ELR (cell line): Measurements from ENCODE around the gene MTA3.
A peak's percentile ranks its signal among the peaks of the same experiment; 100 is the strongest.

ENCODE experiments used
- DNase-seq: peaks from one replicate; pipeline ENCODE4 v3.0.0-alpha.2; 2015; ENCODE audit warnings: low read depth

The MTA3 gene

GRCh38 chr2:42733852-42734251, 165.4 kb downstream of the MTA3 start:
- no peak for DNase-seq

GRCh38 chr2:42736598-42737322, 168.3 kb downstream of the MTA3 start:
- no peak for DNase-seq

- no peak for DNase-seq
Observed at GRCh38 chr2:42741140-42741539, 172.7 kb downstream of the MTA3 start.

GRCh38 chr2:42742740-42743658, 174.6 kb downstream of the MTA3 start:
- DNase-seq: peak; percentile 45

GRCh38 chr2:42743659-42743990, 175.2 kb downstream of the MTA3 start:
- DNase-seq: no peak

GRCh38 chr2:42744545-42745082, 176.2 kb downstream of the MTA3 start:
- no peak for DNase-seq

GRCh38 chr2:42747422-42747821, 179.0 kb downstream of the MTA3 start:
- no peak for DNase-seq

- no peak for DNase-seq
Observed at GRCh38 chr2:42748840-42749239, 180.4 kb downstream of the MTA3 start.

GRCh38 chr2:42752314-42752713, 183.9 kb downstream of the MTA3 start:
- no peak for DNase-seq

- no peak for DNase-seq
Observed at GRCh38 chr2:42752816-42753813, 184.7 kb downstream of the MTA3 start.

- DNase-seq: no peak
Observed at GRCh38 chr2:42754021-42754775, 185.8 kb downstream of the MTA3 start.

GRCh38 chr2:42754776-42755140, 186.3 kb downstream of the MTA3 start:
- DNase-seq: no peak

- DNase-seq: no peak
Observed at GRCh38 chr2:42755191-42755880, 186.9 kb downstream of the MTA3 start.

GRCh38 chr2:42756150-42756775, 187.8 kb downstream of the MTA3 start:
- no peak for DNase-seq

GRCh38 chr2:42756966-42757513, 188.6 kb downstream of the MTA3 start:
- DNase-seq: peak; percentile 25

- no peak for DNase-seq
Observed at GRCh38 chr2:42757981-42758740, 189.7 kb downstream of the MTA3 start.

GRCh38 chr2:42758751-42759150, 190.3 kb downstream of the MTA3 start:
- no peak for DNase-seq

- no peak for DNase-seq
Observed at GRCh38 chr2:42761554-42761953, 193.1 kb downstream of the MTA3 start.

GRCh38 chr2:42762155-42762554, 193.7 kb downstream of the MTA3 start:
- DNase-seq: no peak
